GM12878 (cell line): ENCODE results near the gene ENDOV. TPM values are rescaled to one million over a fixed set of nuclear protein-coding genes. Genes with fewer than 3 reads are reported as not detected.

ENCODE experiments used
- ATAC-seq: fragments of 200-7000 bp; cut with Tn5 transposase; 3 replicates; pipeline ENCODE4 v1.9.1; 2020; ENCODE audit warnings: mild to moderate bottlenecking, moderate library complexity
- BruUV-seq: library from RNA; stranded (reverse); fragments of 400-500 nt; replicated peaks from 2 replicates; lab custom pipeline; 2021; lab: Mats Ljungman, UMichigan
- CTCF ChIA-PET: fragments of 300-600 bp; sonication (Branson Sonifier 250); formaldehyde crosslinking; extraction: SDS; loops from one replicate; lab custom pipeline; 2021; ENCODE audit warnings: inconsistent platforms; lab: Yijun Ruan, JAX
- POLR2A ChIA-PET: fragments of 350-600 bp; formaldehyde crosslinking; extraction: SDS; loops from one replicate; lab custom pipeline; 2021; ENCODE audit warnings: inconsistent platforms; lab: Charles Lee
- RAD21 ChIA-PET: fragments of 300-600 bp; sonication (Branson Sonifier 250); formaldehyde crosslinking; loops from one replicate; lab custom pipeline; 2023; ENCODE audit warnings: antibody characterized with exemption; ENCODE audit not compliant: unreplicated experiment; lab: Charles Lee
- SMC1A ChIA-PET: fragments of 300-600 bp; sonication (Branson Sonifier 250); formaldehyde crosslinking; loops from one replicate; lab custom pipeline; 2023; ENCODE audit not compliant: unreplicated experiment, uncharacterized antibody; lab: Charles Lee
- DNase-seq: peaks from one replicate; pipeline ENCODE4 v3.0.0-alpha.2; 2011; ENCODE audit warnings: low read depth, low spot score
- FAIRE-seq: peaks from 3 replicates; lab custom pipeline; 2011; peaks lifted over from hg19 to GRCh38; lab: Jason Lieb, UNC
- H2AFZ ChIP-seq: 2 replicates; pipeline ENCODE4 v1.6.0; 2011; ENCODE audit warnings: low read depth, low read length, control low read depth; ENCODE audit not compliant: control insufficient read depth
- H3K27ac ChIP-seq: 2 replicates; pipeline ENCODE4 v1.5.1; 2011; ENCODE audit warnings: control low read depth; ENCODE audit not compliant: control insufficient read depth, insufficient read depth
- H3K27me3 ChIP-seq, 2 experiments: replicated peaks in 1 of 2; 2 replicates each; pipeline versions ENCODE4 v1.6.0 to v1.6.1; 2011; ENCODE audit warnings: low read length in 1 of 2; ENCODE audit not compliant: control insufficient read depth in 2 of 2, insufficient read depth in 2 of 2
- H3K36me3 ChIP-seq, 2 experiments: 2 replicates each; pipeline ENCODE4 v1.5.1; 2011; ENCODE audit warnings: low read length in 1 of 2; ENCODE audit not compliant: control insufficient read depth in 2 of 2, insufficient read depth in 2 of 2
- H3K4me1 ChIP-seq: 2 replicates; pipeline ENCODE4 v1.6.1; 2011; ENCODE audit warnings: mild to moderate bottlenecking, low read length, moderate library complexity, mixed read lengths; ENCODE audit not compliant: control insufficient read depth, insufficient read depth
- H3K4me2 ChIP-seq: 2 replicates; pipeline ENCODE4 v1.6.0; 2011; ENCODE audit warnings: control low read depth; ENCODE audit not compliant: control insufficient read depth, insufficient read depth
- H3K4me3 ChIP-seq: fragments of 200-600 bp; sonication (generic); 2 replicates; pipeline ENCODE4 v1.5.1; 2016
- H3K79me2 ChIP-seq: 2 replicates; pipeline ENCODE4 v1.6.0; 2011; ENCODE audit warnings: low read length; ENCODE audit not compliant: control insufficient read depth, insufficient read depth
- H3K9ac ChIP-seq: 2 replicates; pipeline ENCODE4 v1.8.0; 2011; ENCODE audit warnings: low read length, control low read depth, mixed read lengths; ENCODE audit not compliant: control insufficient read depth, insufficient read depth
- H3K9me3 ChIP-seq: replicated peaks from 3 replicates; pipeline ENCODE4 v1.5.1; 2011; ENCODE audit warnings: mild to moderate bottlenecking, low read length; ENCODE audit not compliant: control insufficient read depth, insufficient read depth
- H4K20me1 ChIP-seq: 2 replicates; pipeline ENCODE4 v1.6.0; 2011; ENCODE audit not compliant: control insufficient read depth, insufficient read depth
- BCL3 ChIP-seq: IDR thresholded peaks from 2 replicates; pipeline ENCODE4 v1.6.1; 2011; ENCODE audit warnings: borderline replicate concordance, low read depth, mild to moderate bottlenecking, moderate library complexity, low read length; ENCODE audit not compliant: insufficient read depth, poor library complexity, severe bottlenecking
- BMI1 ChIP-seq: fragments of 450-650 bp; IDR thresholded peaks from 2 replicates; pipeline ENCODE4 v1.6.1; 2016; ENCODE audit warnings: mild to moderate bottlenecking, moderate library complexity, borderline replicate concordance
- E2F8 ChIP-seq: fragments of 450-650 bp; IDR thresholded peaks from 2 replicates; pipeline ENCODE4 v1.6.1; 2018; ENCODE audit warnings: mild to moderate bottlenecking, low read depth, moderate library complexity; ENCODE audit not compliant: partially characterized antibody
- IKZF1 ChIP-seq: fragments of 450-650 bp; conservative IDR thresholded peaks from 2 replicates; pipeline ENCODE4 v1.6.1; 2017; ENCODE audit warnings: antibody characterized with exemption, mild to moderate bottlenecking
- MEF2B ChIP-seq: fragments of 450-650 bp; IDR thresholded peaks from 2 replicates; pipeline ENCODE4 v1.6.1; 2018; ENCODE audit warnings: mild to moderate bottlenecking, moderate library complexity; ENCODE audit not compliant: partially characterized antibody, poor library complexity, severe bottlenecking
- POLR2AphosphoS2 ChIP-seq: IDR thresholded peaks from 2 replicates; pipeline ENCODE4 v1.6.1; 2011; ENCODE audit warnings: low read depth, mild to moderate bottlenecking, low read length, improper control_type of control experiment, moderate library complexity
- POLR2AphosphoS5 ChIP-seq: IDR thresholded peaks from 2 replicates; pipeline ENCODE4 v1.6.1; 2011; ENCODE audit warnings: mild to moderate bottlenecking, low read length, inconsistent platforms
- SIN3A ChIP-seq: IDR thresholded peaks from 2 replicates; pipeline ENCODE4 v1.6.1; 2012; ENCODE audit warnings: low read depth, low read length, improper control_type of control experiment
- SMC3 ChIP-seq: IDR thresholded peaks from 2 replicates; pipeline ENCODE4 v1.6.1; 2011; ENCODE audit warnings: low read length, improper control_type of control experiment, borderline replicate concordance
- ZBTB11 ChIP-seq: fragments of 450-650 bp; formaldehyde crosslinking; IDR thresholded peaks from 2 replicates; pipeline ENCODE4 v1.5.0; 2022; ENCODE audit warnings: mild to moderate bottlenecking, missing genetic modification characterization
- WGBS: methylation state at CpG from one replicate; pipeline ENCODE4 v1.1.6; 2016; ENCODE audit warnings: low lambda C conversion rate; ENCODE audit not compliant: insufficient replicate concordance, insufficient coverage; ENCODE audit errors: missing lambda C conversion rate; 5-methylcytosine and 5-hydroxymethylcytosine counted together
- in situ Hi-C: fragments of 300-500 bp; cut with MboI; formaldehyde crosslinking; loops from 9 replicates; pipeline ENCODE4 v1.14.3; 2018; ENCODE audit warnings: mixed read lengths
- intact Hi-C: fragments of 100-400 bp; cut with micrococcal nuclease; formaldehyde crosslinking; loops from one replicate; pipeline ENCODE4 v1.14.2; 2022; ENCODE audit not compliant: unreplicated experiment
- polyA plus RNA-seq, 11 experiments: library from polyadenylated mRNA; depleted of rRNA in 4 of 11; unstranded in 6 of 11; stranded (reverse) in 5 of 11; fragments of >200 nt; fragmentation: Nextera tagmentation in 4 of 11; fragmentation: Illumina TruSeq in 1 of 11; extraction: Ambion mirVana in 4 of 11; extraction: Trizol in 1 of 11; gene quantifications; 1 replicate in 1 of 11; 2 replicates in 10 of 11; pipeline versions ENCODE4 v1.2.1 to v1.2.3, GENCODE V29; 2011 to 2016; ENCODE audit warnings: inconsistent platforms in 2 of 11, missing spikeins in 2 of 11, low read depth in 1 of 11
- total RNA-seq, 4 experiments: library from RNA; depleted of rRNA in 3 of 4; stranded (reverse); fragments of >200 nt in 3 of 4; fragmentation: Illumina TruSeq in 1 of 4; extraction: Trizol in 1 of 4; gene quantifications; 2 replicates each; pipeline versions ENCODE4 v1.2.1 to v1.2.3, GENCODE V29; 2013 to 2021
- TF ChIP-seq, protein P1 (sequence below): fragments of 450-650 bp; IDR thresholded peaks from 2 replicates; pipeline ENCODE4 v1.6.1; 2017; ENCODE audit warnings: mild to moderate bottlenecking

ENDOV gene
- total and polyA plus RNA-seq, 10 of the 15 experiments (the other 5 are each of a cell fraction or from before 2014, with no cell fraction given), result 0.63 to 11.9 (median 8.1) TPM

DNA sequence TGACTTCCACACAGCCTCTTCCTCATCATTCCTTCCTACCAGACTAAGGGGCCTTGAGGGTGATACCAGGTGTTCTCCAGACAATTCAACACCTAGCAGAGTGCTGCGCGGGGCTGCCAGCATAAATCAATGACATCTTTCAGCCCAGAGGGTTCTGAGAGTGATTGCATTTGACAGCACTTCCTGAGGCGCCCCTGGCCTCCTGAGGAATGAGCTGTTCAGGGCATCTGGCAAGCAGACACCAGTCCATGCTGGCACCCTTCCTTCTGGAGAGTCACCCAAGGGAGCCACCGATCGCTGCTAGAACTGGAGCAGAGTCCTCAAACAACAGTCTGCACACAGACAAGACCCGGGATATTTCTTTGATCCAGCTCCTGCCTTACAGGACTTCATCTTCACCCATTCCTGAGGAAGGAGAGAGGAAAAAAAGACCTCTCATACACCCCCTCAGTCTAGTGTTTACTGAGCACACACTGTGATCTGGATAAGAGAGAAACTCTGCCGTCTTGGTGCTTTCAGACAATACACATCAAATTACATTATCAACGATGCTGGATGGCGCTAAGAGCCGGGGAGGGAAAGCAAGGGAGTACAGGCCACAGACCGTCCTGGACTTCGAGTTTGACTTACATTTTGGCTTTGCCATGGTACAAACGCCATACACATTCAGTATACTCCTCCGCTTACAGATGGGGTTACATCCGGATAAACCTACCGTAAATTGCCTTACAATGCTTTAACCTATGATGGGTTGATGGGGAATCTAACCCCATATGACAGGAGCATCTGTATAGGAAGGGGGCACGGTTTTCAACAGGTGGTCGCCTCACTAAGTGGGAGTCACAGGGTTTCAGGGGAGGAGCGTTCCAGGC lies 38.4 kb downstream of the ENDOV start:
- in situ Hi-C loops, result no loop called here
- Histone ChIP-seq H2AFZ (no peak overlapping the region), H3K4me2 (peak overlapping the region; percentile 100), H3K4me3 (peak overlapping the region; percentile 64), H3K36me3 (no peaks in the 10 kb centered on the region), H3K27ac (peak overlapping the region; percentile 89), H3K4me1 (peaks cover 8% of the 10 kb centered on the region), H3K9me3 (no peaks in the 10 kb centered on the region), H3K9ac (peak overlapping the region; percentile 99; the same call in 1 of the 2 replicates), H3K27me3 (0 out of 4 replicates have a peak, but pooled peaks cover 0 to 2% of the 10 kb centered on the region in 2 experiments), H4K20me1 (no peaks in the 10 kb centered on the region), H3K79me2 (peaks cover 7% of the 10 kb centered on the region)
- RAD21 ChIA-PET, result interaction anchor here (1.4 kb wide), 1 partner anchor 337 kb away, joined by 4 read pairs; no protein-coding TSS in a partner anchor
- ATAC-seq (no peak), FAIRE-seq (no peak), DNase-seq (no peak)
- SMC1A ChIA-PET, result interaction anchor here (1.2 kb wide), 1 partner anchor 38 kb away, joined by 3 read pairs; the partner anchor contains the start of gene ENDOV
- 94% methylated on average over 19 of the region's 19 CpGs for WGBS
- no TSS peak for BruUV-seq
- intact Hi-C loops, result loop anchor here (10.0 kb wide), 1 partner anchor 121 kb away; no protein-coding TSS in a partner anchor
- POLR2A ChIA-PET, result interaction anchor here (1.2 kb wide), 1 partner anchor 37 kb away, joined by 3 read pairs; no protein-coding TSS in a partner anchor
- CTCF ChIA-PET, result interaction anchor here (1.5 kb wide), 1 partner anchor 122 kb away, joined by 3 read pairs; no protein-coding TSS in a partner anchor
- TF ChIP-seq POLR2AphosphoS2 (no peak), SMC3 (no peak), MEF2B (no peak), ZBTB11 (CRISPR knock-in tag) (no peak), BMI1 (no peak), SIN3A (no peak), BCL3 (no peak), IKZF1 (no peak), POLR2AphosphoS5 (no peak), E2F8 (no peak)
- TF ChIP-seq, protein P1, sequence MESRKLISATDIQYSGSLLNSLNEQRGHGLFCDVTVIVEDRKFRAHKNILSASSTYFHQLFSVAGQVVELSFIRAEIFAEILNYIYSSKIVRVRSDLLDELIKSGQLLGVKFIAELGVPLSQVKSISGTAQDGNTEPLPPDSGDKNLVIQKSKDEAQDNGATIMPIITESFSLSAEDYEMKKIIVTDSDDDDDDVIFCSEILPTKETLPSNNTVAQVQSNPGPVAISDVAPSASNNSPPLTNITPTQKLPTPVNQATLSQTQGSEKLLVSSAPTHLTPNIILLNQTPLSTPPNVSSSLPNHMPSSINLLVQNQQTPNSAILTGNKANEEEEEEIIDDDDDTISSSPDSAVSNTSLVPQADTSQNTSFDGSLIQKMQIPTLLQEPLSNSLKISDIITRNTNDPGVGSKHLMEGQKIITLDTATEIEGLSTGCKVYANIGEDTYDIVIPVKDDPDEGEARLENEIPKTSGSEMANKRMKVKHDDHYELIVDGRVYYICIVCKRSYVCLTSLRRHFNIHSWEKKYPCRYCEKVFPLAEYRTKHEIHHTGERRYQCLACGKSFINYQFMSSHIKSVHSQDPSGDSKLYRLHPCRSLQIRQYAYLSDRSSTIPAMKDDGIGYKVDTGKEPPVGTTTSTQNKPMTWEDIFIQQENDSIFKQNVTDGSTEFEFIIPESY, result no peak
